Stimulated activated CD8-positive, alpha-beta memory T cell treated with anti-CD3 and anti-CD28 coated beads, Interleukin-15, amount 100 ng/mL, for 1 hour (primary cell): Measurements from ENCODE around the gene SLC1A3.

Experiments
- DNase-seq: peaks from one replicate; pipeline ENCODE4 v3.0.0-alpha.2; 2020; ENCODE audit warnings: low read depth

Gene SLC1A3

DNA sequence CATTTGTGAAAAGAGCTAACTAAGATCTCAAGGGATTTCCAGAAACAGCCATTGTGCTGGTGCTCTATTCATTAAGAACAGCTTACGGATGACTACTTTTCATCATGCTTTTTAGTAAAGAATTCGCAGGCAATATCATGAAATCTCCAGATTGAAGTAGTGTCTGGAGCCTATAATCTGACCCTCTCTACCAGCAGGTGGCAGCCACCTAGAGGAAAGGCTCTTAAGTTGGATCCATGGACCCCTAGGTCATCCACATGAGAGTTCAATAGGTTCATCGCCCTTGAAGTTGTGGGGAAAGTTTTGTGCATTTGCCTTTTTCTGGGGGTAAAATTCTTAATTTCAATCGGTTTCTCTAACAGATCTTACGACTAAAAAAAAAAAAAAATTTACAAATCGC lies 82.3 kb downstream of the SLC1A3 start:
- DNase-seq = no peak

DNA sequence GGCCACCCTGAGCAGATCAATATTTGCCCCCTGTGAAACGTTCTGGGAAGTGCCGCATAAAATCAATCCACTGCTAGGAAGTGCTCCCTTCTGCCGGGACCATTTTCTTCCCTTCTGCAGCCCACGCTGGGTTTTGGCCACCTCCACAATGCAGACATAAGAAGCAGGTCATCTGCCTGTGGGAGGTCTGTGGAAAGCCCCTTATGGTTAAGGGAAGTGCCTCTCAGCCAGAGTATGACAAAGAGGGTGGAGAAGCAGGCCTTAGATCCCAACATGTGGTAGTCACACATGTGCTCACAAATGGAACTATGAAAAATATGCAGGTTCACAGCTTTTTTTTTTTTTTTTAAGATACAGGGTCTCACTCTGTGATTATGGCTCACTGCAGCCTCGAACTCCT lies 82.8 kb downstream of the SLC1A3 start:
- no peak for DNase-seq

DNA sequence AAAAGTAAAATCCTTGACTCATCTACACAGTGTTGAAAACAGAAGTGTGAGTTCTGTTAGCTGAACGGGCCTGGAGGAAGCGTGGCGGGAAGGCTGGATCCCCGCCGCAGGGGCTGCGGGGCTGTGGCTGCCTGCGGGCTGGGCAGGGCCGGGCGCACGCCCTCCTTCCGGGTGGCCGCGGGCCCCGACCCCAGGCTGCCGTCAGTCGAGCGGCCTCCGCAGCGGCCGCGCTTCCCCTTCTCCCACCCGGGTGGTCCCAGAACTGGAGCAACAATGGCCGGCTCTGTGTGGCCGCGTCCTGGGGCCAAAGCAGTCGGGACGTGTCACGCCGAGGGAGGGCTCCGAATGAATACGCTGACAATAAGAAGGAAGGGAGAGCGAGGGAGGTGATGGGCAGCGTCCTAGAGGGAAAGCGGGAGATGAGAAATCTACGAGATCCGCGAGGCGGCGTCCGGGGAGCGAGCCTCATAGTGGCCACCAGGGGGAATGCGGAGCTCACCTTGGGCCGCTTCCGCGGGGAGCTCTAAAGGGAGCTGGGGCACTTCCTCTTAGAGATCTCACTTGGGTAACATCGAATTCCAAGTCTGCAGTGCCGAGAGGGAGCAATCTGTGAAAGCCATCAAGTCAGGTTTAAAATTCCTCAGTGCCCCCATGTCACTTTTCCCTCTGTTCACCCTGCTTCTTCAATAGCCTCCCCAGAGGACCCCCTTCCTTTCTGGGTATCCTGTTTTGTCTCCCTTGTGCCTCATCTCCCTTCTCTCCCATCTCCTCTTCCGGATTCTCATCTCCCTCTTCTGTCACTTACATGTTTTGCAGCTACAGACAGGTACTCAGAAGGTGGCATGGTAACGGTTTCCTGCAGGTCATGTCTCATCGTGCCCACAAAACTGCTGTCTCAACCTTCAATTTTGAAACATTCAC lies 83.9 kb downstream of the SLC1A3 start:
- DNase-seq = peak; percentile 27

DNA sequence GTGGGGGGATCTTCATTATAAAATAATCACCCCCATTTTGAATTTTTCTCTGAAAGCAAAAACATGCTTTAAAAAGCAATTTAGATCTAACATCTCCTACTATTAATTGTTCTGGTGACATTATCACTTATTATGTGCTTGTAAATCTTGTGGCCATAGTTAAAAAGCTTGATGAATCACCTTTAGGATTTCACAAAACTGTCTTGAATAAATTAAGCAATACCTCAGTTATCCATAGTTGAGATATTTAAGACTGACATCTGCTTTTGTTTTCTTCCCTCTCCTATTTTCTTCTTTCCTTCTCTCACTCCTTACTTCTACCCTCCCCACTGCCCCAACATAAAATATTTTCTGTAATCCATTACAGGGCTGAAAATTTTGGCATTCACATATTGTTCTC lies 84.8 kb downstream of the SLC1A3 start:
- DNase-seq = no peak

DNA sequence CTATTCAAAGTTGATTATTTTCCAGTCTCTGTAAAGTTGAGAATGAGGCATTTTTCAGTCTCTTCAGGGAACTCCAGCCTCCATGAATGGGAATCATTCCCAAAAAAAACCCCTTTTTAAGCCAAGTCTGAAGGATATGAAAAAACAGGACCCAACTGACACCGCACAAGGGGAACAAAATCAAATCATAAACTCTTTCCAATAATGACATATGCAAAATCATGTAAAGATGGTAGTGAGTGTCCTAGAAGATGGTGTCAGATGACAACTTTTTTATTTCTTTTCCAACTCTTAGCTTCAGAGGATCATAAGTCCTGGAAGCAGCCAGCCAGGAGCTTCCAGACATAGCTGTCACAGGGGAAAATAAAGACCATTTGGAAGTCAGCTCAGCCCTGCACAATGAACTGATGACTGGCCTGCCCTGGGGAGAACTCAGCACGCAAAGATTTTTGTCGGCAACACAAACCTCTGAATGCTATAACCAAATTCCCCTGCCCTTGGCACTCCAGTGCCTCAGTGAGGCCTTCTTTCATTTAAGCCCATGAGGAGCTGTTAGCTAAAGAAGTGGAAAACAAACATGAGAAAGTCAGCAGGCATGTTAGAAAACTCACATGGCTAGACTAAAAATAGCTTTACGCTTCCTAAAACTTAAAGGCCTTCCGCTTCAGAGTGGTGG lies 85.4 kb downstream of the SLC1A3 start:
- no peak for DNase-seq

DNA sequence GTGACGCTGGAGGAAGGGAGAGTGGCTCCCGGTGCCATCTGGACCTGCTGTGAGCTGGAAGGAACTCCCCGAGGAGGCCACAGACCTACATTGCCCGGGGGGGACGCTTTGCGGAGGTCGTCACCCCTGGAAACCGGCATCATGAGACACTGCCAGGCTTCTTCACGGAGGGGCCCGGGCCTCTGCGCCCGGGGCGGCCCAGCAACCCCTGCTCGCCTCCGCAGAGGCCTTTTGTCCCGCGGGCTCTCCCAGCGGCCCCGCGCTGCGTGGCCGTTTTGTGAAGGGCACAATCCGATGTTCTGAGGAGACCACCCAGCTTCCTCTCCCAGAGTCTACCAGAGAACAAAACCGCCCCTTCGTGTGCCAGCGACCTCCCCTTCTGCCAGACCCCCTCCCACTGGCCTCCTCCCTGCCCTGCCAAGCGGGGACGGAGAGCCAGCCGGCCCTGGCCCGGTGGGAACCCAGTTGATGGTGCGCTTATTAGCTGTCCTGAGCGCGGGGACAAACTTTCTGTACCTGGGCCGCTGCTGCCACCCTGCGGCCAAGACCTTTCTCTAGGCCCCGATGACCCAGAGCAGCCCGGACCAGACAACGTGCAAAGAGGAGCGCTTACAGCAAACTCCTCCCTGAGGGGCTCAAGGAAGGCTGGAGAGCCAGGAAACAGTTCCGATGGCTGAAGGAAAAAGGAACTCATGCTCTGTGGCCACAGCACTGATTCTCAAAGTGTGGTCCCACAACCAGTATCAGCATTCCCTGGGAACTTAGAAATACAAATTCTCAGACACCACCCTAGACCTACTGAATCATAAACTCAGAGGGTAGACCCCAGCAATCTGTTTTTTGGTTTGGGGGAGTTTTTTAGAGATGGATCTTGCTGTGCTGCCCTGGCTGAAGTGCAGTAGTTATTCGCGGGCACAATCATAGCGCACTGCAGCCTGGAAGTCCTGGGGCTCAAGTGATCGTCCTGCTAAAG lies 86.7 kb downstream of the SLC1A3 start:
- DNase-seq = no peak

DNA sequence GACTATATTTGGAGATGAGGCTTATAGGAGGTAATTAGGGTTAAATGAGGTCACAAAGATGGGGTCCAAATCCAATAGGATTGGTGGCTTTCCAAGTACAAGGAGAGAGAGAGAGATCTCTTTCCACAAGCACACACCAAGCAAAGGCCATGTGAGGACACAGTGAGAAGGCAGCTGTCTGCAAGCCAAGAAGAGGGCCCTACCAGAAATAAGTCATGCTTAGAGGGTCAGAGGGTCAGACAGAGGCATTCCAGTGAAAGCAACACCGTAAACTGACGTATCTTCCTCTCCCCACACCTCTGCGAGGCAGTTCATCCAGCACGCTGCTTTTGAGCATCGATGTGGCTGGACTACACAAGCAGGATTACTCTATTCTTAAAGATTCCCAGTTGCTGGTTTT lies 87.9 kb downstream of the SLC1A3 start:
- DNase-seq = no peak

DNA sequence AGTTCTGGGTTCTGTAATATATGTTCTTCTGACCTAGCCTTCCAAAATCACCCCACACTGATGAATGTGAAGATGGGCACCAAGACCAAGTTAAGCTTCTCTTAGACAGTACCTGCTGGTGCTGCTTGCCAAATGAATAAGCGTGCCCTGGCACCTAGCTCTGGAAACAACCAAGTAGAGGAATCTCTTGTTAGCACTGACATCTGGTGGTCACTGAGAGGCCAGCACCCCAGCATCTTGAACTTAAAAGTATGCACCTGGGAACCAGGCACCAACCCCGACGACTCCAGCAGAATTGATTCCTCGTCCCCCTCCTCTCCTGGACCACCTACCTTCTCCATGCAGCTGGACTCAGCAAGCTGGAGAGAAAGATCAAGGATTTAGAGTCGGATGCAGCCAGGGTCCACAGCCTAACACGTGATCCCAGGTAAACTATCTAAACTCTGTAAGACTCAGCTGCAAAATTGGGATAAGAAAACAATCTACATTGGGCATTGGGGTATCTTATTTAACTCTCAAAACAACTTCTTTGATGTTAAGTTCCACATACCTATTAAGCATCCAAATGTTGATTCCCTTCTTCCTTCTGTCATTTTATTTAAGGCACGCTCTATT lies 89.8 kb downstream of the SLC1A3 start:
- peak; percentile 13 for DNase-seq

DNA sequence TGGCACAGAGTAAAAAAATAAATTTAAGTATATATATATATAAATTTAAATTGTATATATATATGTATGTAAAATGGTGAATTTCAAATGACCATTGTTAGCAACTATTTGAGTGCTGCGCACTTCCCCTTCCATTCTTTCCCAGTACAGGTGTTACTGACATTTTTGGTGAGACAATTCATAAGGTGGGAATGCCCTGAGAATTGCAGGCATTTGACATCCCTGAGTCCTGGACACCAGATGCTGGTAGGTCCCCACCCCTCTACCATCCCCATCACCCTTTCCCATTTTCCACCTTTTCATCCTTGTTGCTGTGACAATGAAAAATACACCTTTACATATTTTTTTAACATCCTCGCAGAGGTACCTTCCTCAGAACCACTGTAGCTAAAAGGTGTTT lies 91.6 kb downstream of the SLC1A3 start:
- no peak for DNase-seq

DNA sequence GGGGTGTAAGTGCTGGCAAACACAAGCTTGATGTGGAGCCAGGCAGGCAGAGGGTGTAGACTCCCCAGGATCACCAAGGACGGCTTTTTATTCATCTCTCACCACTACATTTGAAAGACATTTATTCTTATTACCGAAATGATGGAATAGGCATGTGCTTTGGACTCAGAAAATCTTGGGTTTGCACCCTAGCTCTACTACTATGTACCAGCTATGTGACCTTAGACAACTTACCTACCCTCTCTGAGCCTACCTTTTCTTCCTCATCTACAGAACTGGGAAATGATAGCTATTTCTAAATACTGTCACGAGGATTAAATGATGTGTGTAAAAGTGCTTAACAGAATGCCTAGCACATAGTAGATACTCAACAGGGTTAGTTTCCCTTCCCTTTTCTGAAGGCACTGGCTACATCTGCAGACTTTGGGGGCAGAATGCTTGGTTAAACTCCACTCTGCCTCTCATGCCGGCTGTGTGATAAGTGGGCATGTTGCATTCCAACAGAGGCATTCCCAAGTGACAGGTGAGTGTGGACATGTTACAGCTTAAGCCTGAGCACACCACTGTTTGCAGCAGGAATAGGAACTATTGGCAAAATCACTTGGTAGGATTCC lies 94.8 kb downstream of the SLC1A3 start:
- no peak for DNase-seq

DNA sequence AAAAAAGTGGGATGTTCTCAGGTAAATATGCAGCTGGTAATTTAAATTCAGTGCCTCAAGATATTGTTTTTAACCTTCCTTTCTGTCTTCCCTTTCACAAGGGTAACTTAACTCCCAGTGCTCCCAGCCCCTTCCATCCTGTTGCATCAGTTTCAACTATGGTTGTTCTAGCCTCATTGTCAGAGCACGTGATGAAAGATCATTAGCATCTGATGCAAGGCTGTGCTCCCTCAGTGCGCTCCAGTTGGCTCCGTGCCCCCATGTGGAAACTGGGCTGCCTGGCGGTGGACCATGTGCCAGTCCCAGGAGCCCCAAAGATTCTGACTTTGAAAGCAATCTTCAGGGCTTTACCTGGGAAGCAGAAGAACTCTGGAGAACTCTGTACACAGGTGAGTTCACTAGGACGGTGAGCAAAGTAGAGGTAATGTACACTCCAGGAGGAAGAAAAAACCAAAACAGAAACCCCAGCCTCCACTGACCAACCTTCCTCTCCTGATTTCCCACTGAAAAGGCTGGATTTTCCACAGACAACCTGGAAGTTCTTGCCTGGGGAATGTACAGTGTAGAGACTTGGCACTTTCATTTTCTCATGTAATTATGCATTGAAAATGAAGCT lies 96.9 kb downstream of the SLC1A3 start:
- no peak for DNase-seq

DNA sequence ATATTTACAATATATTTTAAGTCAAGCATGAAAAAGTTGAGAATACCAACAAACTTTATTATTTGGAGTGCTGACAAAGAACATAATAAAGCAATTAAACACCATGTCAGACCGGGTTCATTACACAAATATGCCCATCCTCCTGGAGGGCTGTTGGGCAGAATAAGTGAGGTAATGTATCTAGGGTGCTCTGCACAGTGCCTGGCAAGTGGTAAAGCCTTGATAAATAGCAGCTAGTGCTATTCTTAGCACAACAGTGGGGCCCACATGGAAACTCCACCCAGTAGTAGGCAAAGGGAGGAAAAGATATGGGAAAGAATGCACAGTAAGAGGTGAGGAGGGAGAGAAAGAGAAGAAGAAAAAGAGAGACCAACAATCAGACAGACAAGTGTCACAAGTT lies 97.7 kb downstream of the SLC1A3 start:
- DNase-seq = no peak

DNA sequence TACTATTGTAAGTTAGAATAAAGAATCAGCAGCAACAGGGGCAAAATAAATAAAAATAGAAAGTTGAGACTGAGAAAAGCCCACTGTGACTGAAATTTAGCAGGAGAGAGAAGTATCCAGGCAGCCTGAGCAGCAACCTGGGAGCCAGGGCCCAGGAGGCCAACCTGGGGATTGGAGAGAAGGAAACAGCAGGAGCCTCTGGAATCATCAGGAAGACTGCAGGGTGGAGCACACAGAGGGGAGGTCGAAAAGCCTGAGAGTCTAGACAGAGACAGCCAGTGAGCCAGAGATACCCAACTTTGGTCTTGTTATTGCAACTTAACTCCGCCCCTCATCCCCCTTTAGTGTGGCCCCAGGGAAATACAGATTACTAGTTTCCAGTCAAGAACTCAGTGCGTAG lies 98.6 kb downstream of the SLC1A3 start:
- no peak for DNase-seq

DNA sequence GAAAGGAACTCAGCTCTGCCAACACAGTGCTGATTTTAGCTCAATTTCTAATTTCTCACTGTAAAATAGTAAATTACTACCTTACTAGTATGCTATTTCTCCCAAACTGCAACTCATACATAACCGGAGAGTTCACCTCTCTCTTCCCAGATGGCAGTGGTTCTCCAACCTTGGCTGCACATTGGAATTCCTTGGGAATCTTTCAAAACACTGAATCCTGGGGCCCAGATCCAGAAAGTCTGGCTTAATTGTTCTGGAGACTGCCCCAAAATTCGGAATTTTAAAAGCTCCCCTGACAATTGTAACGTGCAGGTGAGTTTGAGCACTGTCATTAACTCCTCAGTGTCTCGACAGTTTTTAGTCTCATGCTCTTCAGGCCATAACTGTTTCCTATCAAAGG lies 100.3 kb downstream of the SLC1A3 start:
- no peak for DNase-seq

DNA sequence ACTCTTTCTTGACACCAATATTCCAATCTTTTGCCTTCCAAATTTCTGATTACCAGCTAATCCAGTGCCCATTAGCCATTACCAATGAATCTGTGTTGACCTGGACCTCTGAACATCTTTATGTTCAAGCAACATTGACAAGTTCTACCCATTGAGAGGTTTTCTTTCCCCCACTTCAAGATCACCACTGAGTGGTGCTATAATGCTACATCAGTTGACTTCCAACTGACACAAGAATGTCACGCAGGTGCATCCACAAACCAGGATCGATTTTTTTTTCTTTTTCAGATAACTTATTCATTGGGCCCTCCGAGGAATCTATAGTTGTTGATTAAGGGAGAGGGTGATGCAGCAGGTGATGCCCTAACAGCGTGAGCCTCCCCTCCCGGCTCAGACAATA lies 102.6 kb downstream of the SLC1A3 start:
- no peak for DNase-seq

DNA sequence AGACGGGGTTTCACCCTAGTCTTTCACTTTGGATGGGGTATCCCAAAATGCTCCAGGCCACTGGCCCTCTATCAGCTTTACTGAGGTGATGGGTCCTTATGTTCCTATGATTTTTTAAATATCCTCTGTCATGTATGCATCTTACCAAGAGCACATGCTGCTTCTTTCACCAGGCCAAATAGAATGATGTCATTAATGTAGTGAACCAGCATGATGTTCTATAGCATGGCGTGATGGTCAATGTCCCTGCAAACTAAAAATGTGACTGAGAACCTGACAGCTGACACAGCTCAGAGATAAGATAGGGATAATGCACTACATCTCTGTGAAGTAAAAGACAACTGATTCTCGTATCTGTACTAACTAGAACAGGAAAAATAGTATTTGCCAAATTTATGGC lies 103.6 kb downstream of the SLC1A3 start:
- no peak for DNase-seq

DNA sequence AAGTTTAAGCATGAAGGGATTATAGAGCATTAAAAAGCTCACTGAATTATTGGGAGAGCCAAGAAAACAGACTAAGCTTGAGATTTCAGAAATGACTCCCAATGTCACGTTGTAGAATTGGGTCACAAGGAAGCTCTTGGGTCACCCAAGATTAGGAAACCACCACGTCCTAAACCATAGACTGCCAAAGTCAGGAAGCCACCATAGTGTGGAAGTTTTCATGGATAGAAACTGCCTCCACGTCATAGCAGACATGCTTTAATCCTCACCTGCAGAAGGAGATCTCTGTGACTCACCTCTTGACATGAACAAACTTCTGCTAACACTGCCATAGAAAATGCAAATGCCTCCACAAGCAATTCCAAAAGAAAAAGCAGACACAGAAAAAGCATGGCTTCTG lies 106.3 kb downstream of the SLC1A3 start:
- no peak for DNase-seq

DNA sequence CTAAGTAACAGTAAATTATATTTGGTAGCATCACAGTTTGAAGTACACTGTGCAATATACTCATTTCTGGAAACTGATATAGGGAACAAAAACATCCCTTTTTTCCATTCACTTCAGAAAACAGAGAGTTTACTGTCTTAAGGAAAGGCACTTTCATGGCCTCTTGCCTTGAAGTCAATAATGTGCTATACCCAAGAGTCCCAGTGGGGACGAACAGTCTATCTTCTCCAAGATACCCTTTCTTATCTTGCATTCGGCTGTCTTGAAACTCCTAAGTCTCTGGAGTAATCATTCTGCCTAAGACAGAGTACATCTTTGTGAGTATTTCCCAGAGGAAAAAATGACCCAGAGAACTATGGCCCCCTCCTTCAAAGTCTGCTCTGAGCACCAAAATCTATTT lies 107.1 kb downstream of the SLC1A3 start:
- no peak for DNase-seq

DNA sequence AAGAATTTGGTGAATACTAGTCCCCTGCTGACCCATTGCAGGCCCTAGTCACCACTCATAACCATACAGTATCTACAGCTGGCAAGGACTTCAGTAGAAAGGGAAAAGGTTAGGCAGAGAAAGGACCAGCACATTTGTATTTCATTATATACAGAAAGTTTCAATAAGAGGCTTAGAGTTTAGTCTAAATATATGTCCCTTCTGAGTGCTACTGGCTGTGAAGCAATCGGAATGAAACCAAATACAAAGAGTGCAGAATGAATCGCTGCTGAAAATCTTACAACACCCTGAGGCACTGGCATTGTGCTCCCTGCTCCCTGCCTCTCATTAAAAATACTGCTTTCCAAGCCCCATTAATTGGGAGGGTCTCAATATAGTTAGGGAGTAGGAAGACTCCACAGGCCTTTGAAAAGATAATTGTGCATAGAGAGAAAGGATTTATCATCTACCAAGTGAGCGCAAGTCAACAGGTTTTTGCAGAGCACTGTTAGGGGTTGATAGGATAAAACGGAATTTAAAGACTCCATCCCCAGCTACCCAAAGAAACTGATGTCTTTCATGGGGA lies 110.8 kb downstream of the SLC1A3 start:
- no peak for DNase-seq

DNA sequence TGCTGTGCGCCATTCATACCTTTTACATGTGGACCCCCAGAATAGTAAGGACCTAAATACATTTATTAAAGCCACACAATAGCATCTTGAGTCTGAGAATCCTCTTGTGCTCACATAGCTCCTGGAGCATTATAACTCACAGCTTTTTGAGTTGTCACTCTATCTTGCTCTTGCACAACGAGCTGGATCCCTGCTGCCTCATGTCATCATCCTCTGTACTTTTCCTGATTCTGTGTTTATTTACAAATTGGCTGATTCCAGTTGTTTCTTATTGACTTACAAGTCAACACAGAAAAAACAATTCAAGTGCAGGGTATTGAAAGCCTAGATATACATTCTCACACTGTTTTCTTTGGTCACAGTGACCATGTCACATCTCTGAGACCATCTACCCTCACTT lies 112.9 kb downstream of the SLC1A3 start:
- no peak for DNase-seq

DNA sequence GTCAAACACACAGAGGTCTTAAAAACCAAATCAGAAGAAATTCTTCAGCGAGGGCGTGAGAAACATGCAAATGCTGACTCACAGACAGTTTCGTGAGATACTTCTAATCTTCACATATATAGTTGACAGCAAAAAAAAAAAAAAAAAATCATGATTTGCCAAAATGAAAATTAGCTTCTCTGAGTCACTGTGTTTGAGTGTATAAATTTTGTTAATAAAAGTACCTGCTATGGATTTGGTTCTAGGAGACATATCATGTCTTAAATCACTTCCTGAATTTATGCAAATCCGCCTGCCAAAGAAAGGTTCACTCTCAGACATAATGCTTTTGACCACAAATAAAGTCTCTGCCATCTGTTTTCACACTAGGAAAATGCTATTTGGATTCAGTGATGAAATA lies 114.3 kb downstream of the SLC1A3 start:
- no peak for DNase-seq
